DND-41 (cell line): ENCODE data around the gene AKAP13.
A peak's percentile ranks its signal among the peaks of the same experiment; 100 is the strongest.

Experiments
- ATAC-seq: fragments of 200-7000 bp; cut with Tn5 transposase; 3 replicates; pipeline ENCODE4 v1.9.1; 2021; ENCODE audit warnings: low read depth; ENCODE audit not compliant: insufficient read depth
- DNase-seq: peaks from one replicate; pipeline ENCODE4 v3.0.0-alpha.2; 2020
- H2AFZ ChIP-seq: 2 replicates; pipeline ENCODE4 v1.6.0; 2012; ENCODE audit warnings: low read depth, low read length
- H3K27ac ChIP-seq: 2 replicates; pipeline ENCODE4 v1.5.1; 2012; ENCODE audit warnings: low read length, inconsistent platforms
- H3K27me3 ChIP-seq: fragments of 200-600 bp; sonication (generic); 2 replicates; pipeline ENCODE4 v1.6.0; 2012; ENCODE audit warnings: low read length, mild to moderate bottlenecking, inconsistent platforms; ENCODE audit not compliant: insufficient read depth, poor library complexity
- H3K36me3 ChIP-seq: 2 replicates; pipeline ENCODE4 v1.5.1; 2012; ENCODE audit warnings: low read length, inconsistent platforms; ENCODE audit not compliant: insufficient read depth
- H3K4me1 ChIP-seq: 2 replicates; pipeline ENCODE4 v1.5.1; 2012; ENCODE audit warnings: mild to moderate bottlenecking, low read length; ENCODE audit not compliant: insufficient read depth
- H3K4me2 ChIP-seq: 2 replicates; pipeline ENCODE4 v1.6.0; 2012; ENCODE audit warnings: mild to moderate bottlenecking, moderate library complexity, low read length, inconsistent platforms; ENCODE audit not compliant: insufficient read depth
- H3K4me3 ChIP-seq, 2 experiments: fragments of 200-600 bp in 1 of 2; shearing (Covaris generic) in 1 of 2; 2 replicates each; pipeline ENCODE4 v1.5.1; 2012 to 2016; ENCODE audit warnings: inconsistent platforms in 2 of 2, low read length in 2 of 2, mild to moderate bottlenecking in 2 of 2, low read depth in 1 of 2, moderate library complexity in 1 of 2
- H3K79me2 ChIP-seq: 2 replicates; pipeline ENCODE4 v1.6.0; 2012; ENCODE audit warnings: low read length, inconsistent platforms; ENCODE audit not compliant: insufficient read depth
- H3K9ac ChIP-seq: 2 replicates; pipeline ENCODE4 v1.6.0; 2012; ENCODE audit warnings: low read depth, mild to moderate bottlenecking, inconsistent platforms, low read length, moderate library complexity
- H3K9me3 ChIP-seq: 2 replicates; pipeline ENCODE4 v1.5.1; 2012; ENCODE audit warnings: low read length, moderate library complexity, mild to moderate bottlenecking, inconsistent platforms; ENCODE audit not compliant: insufficient read depth, severe bottlenecking
- H4K20me1 ChIP-seq: 2 replicates; pipeline ENCODE4 v1.6.0; 2012; ENCODE audit warnings: low read length; ENCODE audit not compliant: insufficient read depth
- CTCF ChIP-seq: IDR thresholded peaks from 2 replicates; pipeline ENCODE4 v1.5.1; 2012; ENCODE audit warnings: borderline replicate concordance, low read length, moderate library complexity, mild to moderate bottlenecking; ENCODE audit not compliant: poor library complexity, severe bottlenecking; ENCODE audit errors: extremely low read depth
- EZH2 ChIP-seq: IDR thresholded peaks from 3 replicates; pipeline ENCODE4 v1.6.1; 2012; ENCODE audit warnings: borderline replicate concordance, low read depth, mild to moderate bottlenecking, moderate library complexity, low read length, inconsistent platforms; ENCODE audit not compliant: severe bottlenecking

Gene AKAP13

GRCh38 chr15:85792102-85792731 lies 411.8 kb downstream of the AKAP13 start:
- Histone ChIP-seq H3K9ac (no peak overlapping the region), H3K79me2 (peaks cover 53% of the 10 kb centered on the region)

GRCh38 chr15:85792912-85793590 lies 412.6 kb downstream of the AKAP13 start:
- no peak for DNase-seq
- Histone ChIP-seq H3K9ac (peak overlapping the region; percentile 81), H3K4me3 (peak overlapping the region; percentile 88 to 98; a peak in 3 of 4 replicates), H2AFZ (peak overlapping the region; percentile 36; the same call in 1 of the 2 replicates), H4K20me1 (peaks cover 26% of the 10 kb centered on the region), H3K4me1 (peaks cover 33% of the 10 kb centered on the region), H3K36me3 (no peaks in the 10 kb centered on the region), H3K27ac (no peak overlapping the region; the same call in 1 of the 2 replicates), H3K4me2 (peak overlapping the region; percentile 99), H3K27me3 (no peaks in the 10 kb centered on the region), H3K79me2 (peaks cover 48% of the 10 kb centered on the region), H3K9me3 (no peaks in the 10 kb centered on the region)
- TF ChIP-seq CTCF: no peak
- no peak for TF ChIP-seq EZH2
- no peak for ATAC-seq

More at GRCh38 chr15:85792102-85792731, 411.8 kb downstream of the AKAP13 start:
- TF ChIP-seq EZH2: no peak
- TF ChIP-seq CTCF: no peak
- Histone ChIP-seq H3K27me3 (no peaks in the 10 kb centered on the region), H3K4me3 (no peak overlapping the region), H3K9me3 (no peaks in the 10 kb centered on the region), H3K36me3 (no peaks in the 10 kb centered on the region), H4K20me1 (peaks cover 26% of the 10 kb centered on the region), H3K4me1 (peaks cover 39% of the 10 kb centered on the region), H3K4me2 (peak overlapping the region; percentile 99; the same call in 1 of the 2 replicates), H3K27ac (no peak overlapping the region), H2AFZ (no peak overlapping the region)
- no peak for ATAC-seq
- DNase-seq: no peak

GRCh38 chr15:85793641-85794597 lies 413.5 kb downstream of the AKAP13 start:
- no peaks in the 10 kb centered on the region for H3K36me3 ChIP-seq
- peak overlapping the region; percentile 81 for H3K9ac ChIP-seq
- H3K27me3 ChIP-seq: no peaks in the 10 kb centered on the region
- H3K27ac ChIP-seq: peak overlapping the region; percentile 69
- peaks cover 33% of the 10 kb centered on the region for H3K4me1 ChIP-seq
- H3K79me2 ChIP-seq: peaks cover 40% of the 10 kb centered on the region
- H3K4me2 ChIP-seq: peak overlapping the region; percentile 99
- no peaks in the 10 kb centered on the region for H3K9me3 ChIP-seq
- H3K4me3 ChIP-seq: peak overlapping the region; percentile 88 to 98
- peak overlapping the region; percentile 81 for H2AFZ ChIP-seq
- DNase-seq: peak; percentile 42
- peaks cover 26% of the 10 kb centered on the region for H4K20me1 ChIP-seq
- TF ChIP-seq CTCF (no peak), EZH2 (no peak)
- ATAC-seq: peak; percentile 55
